EL (cell line): ENCODE measurements around the gene VIM.
"Not testable (repeated sequence)": the region's sequence is repeated elsewhere in the genome, so short reads cannot be mapped to it uniquely, and the experiment has no call there.

Experiments used
- DNase-seq: peaks from one replicate; pipeline ENCODE4 v3.0.0-alpha.2; 2016

Gene VIM

GRCh38 chr10:17233286-17233991 is 5.4 kb downstream of the VIM start:
- DNase-seq = peak; percentile 47

- DNase-seq = no peak
Measured at GRCh38 chr10:17234431-17234945, 6.4 kb downstream of the VIM start.

- DNase-seq = peak; percentile 39
Measured at GRCh38 chr10:17235136-17235535, 7.1 kb downstream of the VIM start.

GRCh38 chr10:17236468-17237148 is 8.6 kb downstream of the VIM start:
- DNase-seq = no peak

GRCh38 chr10:17237149-17237527 is 9.1 kb downstream of the VIM start:
- no peak for DNase-seq

- DNase-seq = peak; percentile 57
Measured at GRCh38 chr10:17237915-17238444, 9.9 kb downstream of the VIM start.

- peak; percentile 78 for DNase-seq
Measured at GRCh38 chr10:17238445-17239291, 10.6 kb downstream of the VIM start.

- no peak for DNase-seq
Measured at GRCh38 chr10:17239345-17240085, 11.5 kb downstream of the VIM start.

GRCh38 chr10:17240096-17240495 is 12.1 kb downstream of the VIM start:
- no peak for DNase-seq

GRCh38 chr10:17240616-17241015 is 12.6 kb downstream of the VIM start:
- DNase-seq = no peak

GRCh38 chr10:17241611-17242333 is 13.7 kb downstream of the VIM start:
- no peak for DNase-seq

- no peak for DNase-seq
Measured at GRCh38 chr10:17244700-17245365, 16.8 kb downstream of the VIM start.

GRCh38 chr10:17247210-17247609 is 19.2 kb downstream of the VIM start:
- DNase-seq = no peak

- no peak for DNase-seq
Measured at GRCh38 chr10:17248964-17249363, 20.9 kb downstream of the VIM start.

- no peak for DNase-seq
Measured at GRCh38 chr10:17249820-17250219, 21.8 kb downstream of the VIM start.

- no peak for DNase-seq
Measured at GRCh38 chr10:17250736-17251135, 22.7 kb downstream of the VIM start.

GRCh38 chr10:17254543-17255050 is 26.6 kb downstream of the VIM start:
- not testable (repeated sequence) for DNase-seq

GRCh38 chr10:17255512-17255911 is 27.5 kb downstream of the VIM start:
- DNase-seq = no peak

GRCh38 chr10:17256051-17256450 is 28.0 kb downstream of the VIM start:
- no peak for DNase-seq

GRCh38 chr10:17256627-17257026 is 28.6 kb downstream of the VIM start:
- DNase-seq = no peak
